Upper lobe of right lung (tissue), 1 donor: ENCODE data around the gene CHST11. TPM values are rescaled to one million over a fixed set of nuclear protein-coding genes. Genes with fewer than 3 reads are reported as not detected.

Source experiments
- ATAC-seq: fragments of 200-7000 bp; cut with Tn5 transposase; one replicate; pipeline ENCODE4 v1.9.1; 2020; ENCODE audit warnings: mild to moderate bottlenecking, moderate library complexity
- DNase-seq: peaks from one replicate; pipeline ENCODE4 v3.0.0-alpha.2; 2020
- H3K27ac ChIP-seq: fragments of 200-600 bp; one replicate; pipeline ENCODE4 v1.8.0; 2022
- H3K27me3 ChIP-seq: fragments of 200-600 bp; one replicate; pipeline ENCODE4 v1.8.0; 2022; ENCODE audit warnings: mild to moderate bottlenecking
- H3K36me3 ChIP-seq: fragments of 200-600 bp; one replicate; pipeline ENCODE4 v1.8.0; 2022
- H3K4me1 ChIP-seq: fragments of 200-600 bp; one replicate; pipeline ENCODE4 v1.8.0; 2022
- H3K4me3 ChIP-seq: fragments of 200-600 bp; one replicate; pipeline ENCODE4 v1.8.0; 2022; ENCODE audit warnings: mild to moderate bottlenecking
- H3K9me3 ChIP-seq: fragments of 200-600 bp; one replicate; pipeline ENCODE4 v1.8.0; 2022
- intact Hi-C: fragments of 100-400 bp; cut with DNase I; formaldehyde crosslinking; loops from one replicate; pipeline ENCODE4 v1.11.0; 2022
- total RNA-seq: library from RNA; stranded (reverse); fragmentation: NEBNext Ultra II Directional; extraction: Animal tissue kit (Norgen Biotek cat#: 25700); gene quantifications from one replicate; pipeline ENCODE4 v1.2.1, GENCODE V29; 2021
- TF ChIP-seq, protein P1 (sequence below): fragments of 200-600 bp; IDR thresholded peaks from one replicate; pipeline ENCODE4 v1.8.0; 2022; ENCODE audit warnings: antibody characterized with exemption
- donor health status: DM: no; HTN: yes; CAD: no; lungs with severe emphysema.

The CHST11 gene
- total RNA-seq, 1 donor from 2014 or later: 56.6 TPM

DNA sequence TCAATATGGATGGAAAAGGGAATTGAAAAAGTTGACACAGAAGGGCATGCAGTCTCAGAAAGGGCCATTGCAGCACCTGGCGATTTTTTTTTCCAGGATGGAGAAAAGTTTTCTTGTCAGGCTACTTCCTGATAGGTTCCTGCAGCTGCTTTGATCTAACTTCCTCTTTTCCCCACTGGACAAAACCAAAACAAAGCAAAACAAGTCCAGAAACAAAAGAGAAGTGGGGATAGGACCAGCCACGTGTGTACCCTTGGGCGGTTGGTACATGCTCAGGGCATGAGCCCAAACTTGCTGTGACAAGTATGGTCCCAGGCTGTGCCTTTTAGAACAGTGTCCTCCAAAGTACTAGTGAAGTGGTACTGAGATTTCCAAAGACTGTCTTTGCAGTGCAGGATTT, 89.8 kb downstream of the CHST11 start:
- Histone ChIP-seq H3K4me3 (no peak overlapping the region), H3K27me3 (no peaks in the 10 kb centered on the region), H3K36me3 (no peaks in the 10 kb centered on the region), H3K27ac (no peak overlapping the region), H3K4me1 (peaks cover 19% of the 10 kb centered on the region), H3K9me3 (no peaks in the 10 kb centered on the region)
- TF ChIP-seq, protein P1, sequence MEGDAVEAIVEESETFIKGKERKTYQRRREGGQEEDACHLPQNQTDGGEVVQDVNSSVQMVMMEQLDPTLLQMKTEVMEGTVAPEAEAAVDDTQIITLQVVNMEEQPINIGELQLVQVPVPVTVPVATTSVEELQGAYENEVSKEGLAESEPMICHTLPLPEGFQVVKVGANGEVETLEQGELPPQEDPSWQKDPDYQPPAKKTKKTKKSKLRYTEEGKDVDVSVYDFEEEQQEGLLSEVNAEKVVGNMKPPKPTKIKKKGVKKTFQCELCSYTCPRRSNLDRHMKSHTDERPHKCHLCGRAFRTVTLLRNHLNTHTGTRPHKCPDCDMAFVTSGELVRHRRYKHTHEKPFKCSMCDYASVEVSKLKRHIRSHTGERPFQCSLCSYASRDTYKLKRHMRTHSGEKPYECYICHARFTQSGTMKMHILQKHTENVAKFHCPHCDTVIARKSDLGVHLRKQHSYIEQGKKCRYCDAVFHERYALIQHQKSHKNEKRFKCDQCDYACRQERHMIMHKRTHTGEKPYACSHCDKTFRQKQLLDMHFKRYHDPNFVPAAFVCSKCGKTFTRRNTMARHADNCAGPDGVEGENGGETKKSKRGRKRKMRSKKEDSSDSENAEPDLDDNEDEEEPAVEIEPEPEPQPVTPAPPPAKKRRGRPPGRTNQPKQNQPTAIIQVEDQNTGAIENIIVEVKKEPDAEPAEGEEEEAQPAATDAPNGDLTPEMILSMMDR: no peak
- intact Hi-C loops: no loop called here
- DNase-seq (peak; percentile 63), ATAC-seq (peak; percentile 85)

DNA sequence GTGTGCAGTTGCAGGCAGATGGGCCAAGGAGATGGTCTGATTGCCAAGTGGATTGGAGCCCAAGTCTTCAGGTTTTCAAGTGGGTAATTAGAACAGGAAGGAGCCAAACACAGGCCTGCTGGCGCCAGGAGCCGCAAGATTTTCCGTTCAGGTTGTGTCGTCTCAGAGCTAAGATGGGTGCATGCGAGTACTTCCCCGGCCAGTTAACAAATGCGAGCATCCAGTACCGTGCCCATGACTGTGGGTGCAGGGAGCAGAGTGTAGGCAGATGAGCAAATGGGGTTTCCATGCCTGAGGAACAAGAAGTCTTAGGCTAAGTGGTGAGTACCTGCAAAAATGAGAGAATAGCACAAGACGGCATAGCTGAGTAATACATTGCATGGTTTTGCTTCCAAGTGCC, 90.5 kb downstream of the CHST11 start:
- DNase-seq (peak; percentile 66), ATAC-seq (peak; percentile 58)
- intact Hi-C loops: no loop called here
- H3K9me3 ChIP-seq: no peaks in the 10 kb centered on the region
- no peak overlapping the region for H3K4me3 ChIP-seq
- H3K36me3 ChIP-seq: no peaks in the 10 kb centered on the region
- H3K27ac ChIP-seq: no peak overlapping the region
- H3K4me1 ChIP-seq: peaks cover 19% of the 10 kb centered on the region
- H3K27me3 ChIP-seq: no peaks in the 10 kb centered on the region
- TF ChIP-seq, protein P1: no peak

DNA sequence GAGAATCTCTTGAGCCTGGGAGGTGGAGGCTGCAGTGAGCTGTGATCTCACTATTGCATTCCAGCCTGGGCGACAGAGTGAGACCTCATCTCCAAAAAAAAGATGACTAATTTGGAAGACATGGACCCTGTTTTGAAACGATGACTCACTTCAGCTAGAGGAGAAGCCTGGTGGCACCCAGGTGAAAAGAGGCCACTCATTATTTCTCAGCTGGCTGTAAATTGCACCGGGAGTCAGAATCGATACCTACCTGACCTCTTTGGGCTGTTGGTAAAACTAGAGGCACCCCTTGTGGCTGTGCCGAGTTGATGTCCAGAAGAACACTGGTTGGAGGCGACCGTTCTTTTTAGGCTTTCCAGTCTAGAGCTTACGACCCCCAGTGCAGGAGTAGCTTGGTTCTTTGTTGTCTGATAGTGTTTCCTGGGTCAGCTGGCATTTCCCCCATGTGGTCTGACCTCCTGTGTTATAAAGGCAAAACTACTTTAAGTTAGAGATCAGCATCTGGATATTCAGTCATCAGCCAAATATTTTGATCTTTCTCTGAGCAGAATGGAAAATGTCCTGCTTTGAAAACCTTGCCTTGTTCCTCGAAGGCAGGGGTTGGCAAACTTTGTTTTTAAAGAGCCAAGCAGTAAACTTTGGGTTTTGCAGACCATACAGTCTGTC, 93.2 kb downstream of the CHST11 start:
- H3K27me3 ChIP-seq: no peaks in the 10 kb centered on the region
- intact Hi-C loops: no loop called here
- DNase-seq: no peak
- no peak overlapping the region for H3K27ac ChIP-seq
- H3K36me3 ChIP-seq: no peaks in the 10 kb centered on the region
- peaks cover 19% of the 10 kb centered on the region for H3K4me1 ChIP-seq
- H3K9me3 ChIP-seq: no peaks in the 10 kb centered on the region
- no peak overlapping the region for H3K4me3 ChIP-seq
- TF ChIP-seq, protein P1: no peak
- ATAC-seq: no peak

DNA sequence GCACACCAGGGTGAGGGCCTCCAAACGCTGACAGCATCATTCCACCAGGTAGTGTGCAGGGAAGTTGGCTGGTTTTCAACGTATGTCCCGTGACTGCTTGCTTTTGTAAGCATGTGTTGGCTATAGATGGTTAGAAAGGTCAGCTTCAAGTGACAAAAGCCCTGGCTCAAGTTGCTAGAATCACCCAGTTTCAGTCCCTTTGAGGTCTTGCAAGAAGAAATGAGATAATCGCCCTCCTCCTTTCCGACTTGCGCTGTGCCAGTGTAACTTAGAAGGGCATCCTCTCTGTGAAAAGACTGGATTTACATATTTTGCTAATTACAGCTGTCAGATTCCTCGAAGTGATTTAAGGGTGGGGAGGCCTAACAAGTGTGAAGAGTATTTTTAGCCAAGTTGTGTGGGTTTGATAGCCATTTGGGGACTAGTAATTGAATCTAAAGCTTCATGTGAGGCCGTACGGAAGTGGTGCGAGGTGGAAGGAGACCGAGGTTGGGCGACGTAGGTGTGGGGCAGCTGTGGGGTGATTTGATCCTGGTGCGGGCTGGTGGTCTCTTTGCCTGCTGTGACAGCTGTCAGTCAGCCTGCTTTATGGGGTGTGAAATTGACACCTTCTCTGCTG, 94.7 kb downstream of the CHST11 start:
- H3K36me3 ChIP-seq: no peaks in the 10 kb centered on the region
- peaks cover 17% of the 10 kb centered on the region for H3K4me1 ChIP-seq
- no peak overlapping the region for H3K4me3 ChIP-seq
- H3K9me3 ChIP-seq: no peaks in the 10 kb centered on the region
- H3K27me3 ChIP-seq: no peaks in the 10 kb centered on the region
- TF ChIP-seq, protein P1: no peak
- intact Hi-C loops: no loop called here
- no peak overlapping the region for H3K27ac ChIP-seq
- ATAC-seq (no peak), DNase-seq (no peak)

DNA sequence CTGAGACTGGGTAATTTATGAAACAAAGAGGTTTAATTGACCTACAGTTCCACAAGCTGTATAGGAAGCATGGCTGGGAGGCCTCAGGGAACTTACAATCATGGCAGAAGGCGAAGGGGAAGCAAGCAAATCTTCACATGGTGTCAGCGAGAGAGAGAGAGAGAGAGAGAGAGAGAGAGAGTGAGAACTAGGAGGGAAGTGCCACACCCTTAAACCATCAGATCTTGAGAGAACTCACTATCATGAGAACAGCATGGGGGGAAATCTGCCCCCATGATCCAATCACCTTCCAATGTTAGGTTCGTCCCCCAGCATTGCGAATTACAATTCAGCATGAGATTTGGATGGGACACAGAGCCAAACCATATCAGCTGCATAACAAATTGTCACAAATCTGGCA, 96.7 kb downstream of the CHST11 start:
- H3K4me1 ChIP-seq: peaks cover 3% of the 10 kb centered on the region
- no peaks in the 10 kb centered on the region for H3K36me3 ChIP-seq
- no peak overlapping the region for H3K4me3 ChIP-seq
- intact Hi-C loops: no loop called here
- H3K27ac ChIP-seq: no peak overlapping the region
- no peaks in the 10 kb centered on the region for H3K27me3 ChIP-seq
- TF ChIP-seq, protein P1: no peak
- H3K9me3 ChIP-seq: no peaks in the 10 kb centered on the region
- no peak for DNase-seq
- no peak for ATAC-seq
